Measurements from ENCODE around the gene PHB1. TPM values are rescaled to one million over a fixed set of nuclear protein-coding genes. Genes with fewer than 3 reads are reported as not detected.
A peak's percentile ranks its signal among the peaks of the same experiment; 100 is the strongest.
"Not testable (repeated sequence)": the region's sequence is repeated elsewhere in the genome, so short reads cannot be mapped to it uniquely, and the experiment has no call there.

PHB1 gene
- total RNA-seq, 1 experiment from 2014 or later = 303 TPM

DNA sequence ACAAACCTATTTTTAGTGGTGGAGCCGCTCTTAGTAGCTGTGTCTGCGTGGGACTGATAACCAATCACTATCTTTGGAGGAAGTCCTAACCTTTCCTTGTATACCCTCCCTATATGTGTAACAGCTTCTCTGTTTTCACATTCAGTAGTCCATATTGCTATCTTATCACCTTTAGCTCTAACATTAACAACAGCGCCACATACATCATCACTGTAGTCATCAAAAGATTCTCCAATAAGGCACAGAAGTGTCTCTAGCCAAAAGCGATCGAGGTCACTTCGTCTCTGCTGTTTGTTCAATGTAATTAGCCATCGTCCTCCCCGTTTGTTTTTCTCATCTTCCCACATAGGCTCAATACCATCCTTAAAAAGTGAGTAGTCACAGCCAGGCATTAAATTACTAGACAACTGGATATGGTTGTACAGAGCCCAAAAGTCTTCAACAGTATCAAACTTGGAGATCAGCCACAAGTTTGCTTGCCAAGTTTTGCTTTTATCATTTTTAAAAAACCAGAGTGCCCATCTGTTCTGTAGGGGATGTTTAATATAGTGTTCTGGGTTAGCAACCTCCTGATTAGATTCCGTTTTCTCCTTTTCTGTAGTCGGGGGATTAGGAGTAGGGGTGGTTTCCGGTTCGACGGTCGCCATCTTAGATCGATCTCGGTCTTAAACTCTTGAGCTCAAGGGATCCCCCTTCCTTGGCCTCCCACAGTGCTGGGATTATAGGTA, 9.8 kb upstream of the PHB1 start:
- Histone ChIP-seq H3K9me3 (peaks cover 11% of the 10 kb centered on the region), H3K27me3 (peaks cover 20% of the 10 kb centered on the region)
- DNase-seq, H3K4me3 ChIP-seq, H3K36me3 ChIP-seq: not testable (repeated sequence)

- H3K27me3 ChIP-seq = peaks cover 20% of the 10 kb centered on the region
- no peak overlapping the region for H3K4me3 ChIP-seq
- DNase-seq = no peak
- no peaks in the 10 kb centered on the region for H3K36me3 ChIP-seq
- H3K9me3 ChIP-seq = peaks cover 11% of the 10 kb centered on the region
Measured at GRCh38 chr17:49422714-49423113, 8.0 kb upstream of the PHB1 start.

DNA sequence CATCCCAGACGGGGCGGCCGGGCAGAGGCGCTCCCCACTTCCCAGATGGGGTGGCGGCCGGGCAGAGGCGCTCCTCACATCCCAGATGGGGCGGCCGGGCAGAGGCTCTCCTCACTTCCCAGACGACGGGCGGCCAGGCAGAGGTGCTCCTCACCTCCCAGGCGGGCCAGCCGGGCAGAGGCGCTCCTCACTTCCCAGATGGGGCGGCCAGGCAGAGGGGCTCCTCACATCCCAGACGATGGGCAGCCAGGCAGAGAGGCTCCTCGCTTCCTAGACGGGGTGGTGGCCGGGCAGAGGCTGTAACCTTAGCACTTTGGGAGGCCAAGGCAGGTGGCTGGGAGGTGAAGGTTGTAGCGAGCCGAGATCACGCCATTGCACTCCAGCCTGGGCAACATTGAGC, 5.1 kb upstream of the PHB1 start:
- not testable (repeated sequence) for H3K36me3 ChIP-seq, H3K27me3 ChIP-seq, DNase-seq, H3K4me3 ChIP-seq
- peaks cover 11% of the 10 kb centered on the region for H3K9me3 ChIP-seq

DNA sequence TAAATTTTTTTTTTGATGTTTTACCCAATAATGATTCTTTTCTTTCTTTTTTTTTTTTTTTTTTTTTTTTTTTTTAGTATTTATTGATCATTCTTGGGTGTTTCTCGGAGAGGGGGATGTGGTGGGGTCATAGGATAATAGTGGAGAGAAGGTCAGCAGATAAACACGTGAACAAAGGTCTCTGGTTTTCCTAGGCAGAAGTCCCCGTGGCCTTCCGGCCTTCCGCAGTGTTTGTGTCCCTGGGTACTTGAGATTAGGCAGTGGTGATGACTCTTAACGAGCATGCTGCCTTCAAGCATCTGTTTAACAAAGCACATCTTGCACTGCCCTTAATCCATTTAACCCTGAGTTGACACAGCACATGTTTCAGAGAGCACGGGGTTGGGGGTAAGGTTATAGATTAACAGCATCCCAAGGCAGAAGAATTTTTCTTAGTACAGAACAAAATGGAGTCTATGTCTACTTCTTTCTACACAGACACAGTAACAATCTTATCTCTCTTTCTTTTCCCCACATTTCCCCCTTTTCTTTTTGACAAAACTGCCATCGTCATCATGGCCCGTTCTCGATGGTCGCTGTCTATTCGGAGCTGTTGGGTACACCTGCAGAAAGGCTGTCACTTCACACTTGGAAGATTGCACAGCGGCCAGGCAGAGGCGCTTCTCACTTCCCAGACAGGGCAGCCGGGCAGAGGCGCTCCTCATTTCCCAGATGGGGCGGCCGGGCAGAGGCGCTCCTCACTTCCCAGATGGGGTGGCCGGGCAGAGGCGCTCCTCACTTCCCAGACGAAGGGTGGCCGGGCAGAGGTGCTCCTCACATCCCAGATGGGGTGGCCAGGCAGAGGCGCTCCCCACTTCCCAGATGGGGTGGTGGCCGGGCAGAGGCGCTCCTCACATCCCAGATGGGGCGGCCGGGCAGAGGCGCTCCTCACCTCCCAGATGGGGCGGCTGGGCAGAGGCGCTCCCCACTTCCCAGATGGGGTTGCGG, 4.4 kb upstream of the PHB1 start:
- peaks cover 11% of the 10 kb centered on the region for H3K9me3 ChIP-seq
- H3K36me3 ChIP-seq, DNase-seq, H3K4me3 ChIP-seq, H3K27me3 ChIP-seq: not testable (repeated sequence)

- no peak for DNase-seq
- H3K36me3 ChIP-seq = peaks cover 39% of the 10 kb centered on the region
- 0 out of 2 replicates have a peak, but pooled peaks cover 2% of the 10 kb centered on the region for H3K27me3 ChIP-seq
- no peaks in the 10 kb centered on the region for H3K9me3 ChIP-seq
- peak overlapping the region; percentile 96 for H3K4me3 ChIP-seq
Measured at GRCh38 chr17:49414271-49414621, 436 bp downstream of the PHB1 start.

GRCh38 chr17:49409066-49409465, 5.6 kb downstream of the PHB1 start:
- Histone ChIP-seq H3K9me3 (no peaks in the 10 kb centered on the region), H3K36me3 (peaks cover 88% of the 10 kb centered on the region), H3K4me3 (no peak overlapping the region), H3K27me3 (no peaks in the 10 kb centered on the region)
- no peak for DNase-seq

- Histone ChIP-seq H3K36me3 (peaks cover 93% of the 10 kb centered on the region), H3K9me3 (no peaks in the 10 kb centered on the region)
Measured at GRCh38 chr17:49407981-49408501, 6.6 kb downstream of the PHB1 start.

GRCh38 chr17:49407086-49407485, 7.6 kb downstream of the PHB1 start:
- no peak for DNase-seq
- Histone ChIP-seq H3K4me3 (no peak overlapping the region), H3K27me3 (no peaks in the 10 kb centered on the region), H3K9me3 (no peaks in the 10 kb centered on the region), H3K36me3 (peaks cover 87% of the 10 kb centered on the region)

More at GRCh38 chr17:49407981-49408501, 6.6 kb downstream of the PHB1 start:
- no peak overlapping the region for H3K4me3 ChIP-seq
- no peaks in the 10 kb centered on the region for H3K27me3 ChIP-seq
- peak; percentile 53 for DNase-seq

- H3K36me3 ChIP-seq = peaks cover 82% of the 10 kb centered on the region
- no peaks in the 10 kb centered on the region for H3K27me3 ChIP-seq
- no peaks in the 10 kb centered on the region for H3K9me3 ChIP-seq
- H3K4me3 ChIP-seq = no peak overlapping the region
- DNase-seq = no peak
Measured at GRCh38 chr17:49406421-49407061, 8.1 kb downstream of the PHB1 start.

DNA sequence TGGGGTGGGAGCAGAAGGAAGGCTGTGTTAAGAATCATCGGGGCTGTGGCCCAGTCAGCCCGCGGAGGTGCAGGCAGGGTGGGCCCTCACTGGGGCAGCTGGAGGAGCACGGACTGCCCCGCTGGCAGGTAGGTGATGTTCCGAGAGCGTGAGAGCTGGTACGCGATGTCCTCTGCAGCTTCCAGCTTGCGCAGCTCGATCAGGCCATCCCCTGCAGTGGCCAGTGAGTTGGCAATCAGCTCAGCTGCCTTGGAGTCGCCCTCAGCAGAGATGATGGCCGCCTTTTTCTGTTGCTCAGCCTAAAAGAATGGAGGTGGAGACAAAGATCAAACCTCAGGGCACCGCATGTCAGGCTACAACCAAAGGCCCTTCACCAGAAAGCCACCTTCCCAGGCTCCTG, 9.8 kb downstream of the PHB1 start:
- Histone ChIP-seq H3K36me3 (peaks cover 71% of the 10 kb centered on the region), H3K4me3 (no peak overlapping the region), H3K9me3 (no peaks in the 10 kb centered on the region), H3K27me3 (no peaks in the 10 kb centered on the region)
- DNase-seq = no peak

DNA sequence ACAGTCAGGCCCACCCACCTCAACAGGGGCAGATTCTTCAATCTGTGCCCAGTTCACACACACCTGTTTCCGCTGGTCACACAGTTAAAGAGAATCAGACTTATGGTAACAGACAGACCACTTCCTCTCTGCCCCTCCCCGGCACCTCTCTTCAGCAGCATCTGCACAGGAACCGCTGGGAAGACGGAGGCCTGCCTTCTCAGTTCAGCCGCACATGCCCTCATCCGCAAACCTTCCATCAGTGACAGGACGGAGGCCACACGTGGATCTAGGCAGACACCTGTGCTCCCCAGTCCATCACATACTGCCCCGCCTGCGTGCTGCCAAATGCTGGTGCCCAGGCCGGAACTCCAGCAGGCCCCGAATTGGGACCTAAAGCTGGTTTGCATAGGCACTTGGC, 10.3 kb downstream of the PHB1 start:
- DNase-seq = no peak
- Histone ChIP-seq H3K27me3 (no peaks in the 10 kb centered on the region), H3K9me3 (no peaks in the 10 kb centered on the region), H3K36me3 (peaks cover 67% of the 10 kb centered on the region), H3K4me3 (no peak overlapping the region)

- H3K27me3 ChIP-seq = no peaks in the 10 kb centered on the region
- peaks cover 61% of the 10 kb centered on the region for H3K36me3 ChIP-seq
- DNase-seq = no peak
- no peak overlapping the region for H3K4me3 ChIP-seq
- H3K9me3 ChIP-seq = no peaks in the 10 kb centered on the region
Measured at GRCh38 chr17:49403514-49404289, 11.0 kb downstream of the PHB1 start.

DNA sequence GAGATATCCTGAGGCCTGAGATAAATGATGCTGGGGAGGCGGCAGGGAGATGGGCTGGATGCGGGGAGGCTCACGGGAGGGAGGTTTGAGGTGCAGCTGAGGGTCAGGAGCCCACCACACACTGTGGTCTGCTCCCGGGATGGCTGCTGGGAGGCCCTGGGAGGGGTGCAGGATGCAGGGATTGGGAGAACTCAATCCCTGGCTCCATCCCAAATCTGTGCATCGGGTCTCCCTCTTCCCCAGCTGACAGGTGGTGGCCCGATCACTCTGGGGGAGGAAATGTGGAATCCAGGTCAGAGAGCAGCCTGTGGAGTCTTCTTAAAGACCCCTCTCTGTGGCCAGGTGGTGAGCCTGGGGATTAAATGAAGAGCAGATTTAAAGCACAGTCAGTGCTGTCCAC, 12.0 kb downstream of the PHB1 start:
- no peaks in the 10 kb centered on the region for H3K27me3 ChIP-seq
- peaks cover 51% of the 10 kb centered on the region for H3K36me3 ChIP-seq
- H3K4me3 ChIP-seq = no peak overlapping the region
- no peaks in the 10 kb centered on the region for H3K9me3 ChIP-seq
- DNase-seq = no peak

- Histone ChIP-seq H3K4me3 (no peak overlapping the region), H3K36me3 (peaks cover 45% of the 10 kb centered on the region), H3K9me3 (no peaks in the 10 kb centered on the region), H3K27me3 (no peaks in the 10 kb centered on the region)
- no peak for DNase-seq
Measured at GRCh38 chr17:49401971-49402611, 12.6 kb downstream of the PHB1 start.

DNA sequence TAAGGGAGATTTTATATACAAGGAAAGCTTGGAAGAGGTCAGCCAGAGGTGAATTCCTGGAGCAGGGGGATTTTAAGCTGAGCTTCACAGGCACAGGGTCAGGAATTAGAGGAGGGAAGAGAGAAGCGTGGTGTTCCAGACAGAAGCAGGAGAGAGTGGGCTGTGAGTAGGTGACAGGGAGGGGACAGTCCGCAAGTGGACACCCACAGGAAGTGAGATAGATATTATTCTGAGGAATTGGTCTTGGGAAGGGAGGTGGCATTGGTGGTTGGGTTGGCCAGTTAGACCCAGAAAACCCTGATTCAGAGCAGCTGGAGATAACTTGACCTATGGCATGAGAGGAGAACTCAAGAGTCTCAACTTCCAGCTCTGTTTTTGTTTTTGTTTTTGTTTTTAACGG, 14.7 kb downstream of the PHB1 start:
- H3K4me3 ChIP-seq = no peak overlapping the region
- H3K36me3 ChIP-seq = peaks cover 24% of the 10 kb centered on the region
- no peaks in the 10 kb centered on the region for H3K9me3 ChIP-seq
- no peak for DNase-seq
- H3K27me3 ChIP-seq = no peaks in the 10 kb centered on the region

DNA sequence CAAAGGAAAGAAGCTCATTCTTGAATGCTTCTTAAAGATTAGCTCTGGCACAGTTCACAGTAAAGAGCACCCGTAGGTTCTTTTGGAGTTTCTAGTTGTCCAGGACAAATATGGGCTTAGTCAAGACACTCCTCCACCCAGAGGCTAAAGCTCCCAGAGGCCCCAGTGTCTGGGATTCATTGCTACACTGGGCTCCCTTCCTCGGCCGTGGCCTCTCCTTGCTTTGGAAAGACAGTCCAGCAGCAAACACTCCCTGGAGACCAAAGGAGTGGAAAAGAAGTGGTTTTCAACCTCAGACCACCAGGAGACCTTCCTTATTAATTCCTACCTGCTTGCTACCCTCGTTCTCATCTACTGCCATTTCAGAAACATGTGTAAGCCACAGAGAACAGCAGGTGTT, 17.1 kb downstream of the PHB1 start:
- Histone ChIP-seq H3K27me3 (no peaks in the 10 kb centered on the region), H3K4me3 (no peak overlapping the region), H3K36me3 (peaks cover 4% of the 10 kb centered on the region), H3K9me3 (no peaks in the 10 kb centered on the region)
- DNase-seq = no peak
